ENCODE results near the gene LRP11. TPM values are rescaled to one million over a fixed set of nuclear protein-coding genes. Genes with fewer than 3 reads are reported as not detected.

LRP11 gene
- total RNA-seq, 1 experiment from 2014 or later, result 14.8 TPM

GRCh38 chr6:149856256-149856994 lies 7.7 kb downstream of the LRP11 start:
- Mint-ChIP-seq H3K27ac (peak overlapping the region in 1 of 3 experiments; percentile 84; a peak in 1 of 7 replicates), H3K4me3 (no peak overlapping the region), H3K36me3 (ENCODE audit: insufficient read depth in 1 of 3, low read depth in 3 of 3) (no peaks in the 10 kb centered on the region; a peak in 1 of 7 replicates), H3K27me3 (ENCODE audit: low read depth) (peaks cover 3% of the 10 kb centered on the region), H3K9me3 (no peaks in the 10 kb centered on the region), H3K4me1 (peaks cover 46 to 47% of the 10 kb centered on the region in 2 experiments)
- H3K27ac ChIP-seq (ENCODE audit: insufficient read length, low read depth, low read length), result no peak overlapping the region
- H4K5ac ChIP-seq (ENCODE audit: insufficient read length, low read depth, low read length), result no peak overlapping the region
- H2AK5ac ChIP-seq (ENCODE audit: insufficient read length, low read length), result no peak overlapping the region
- H3K23me2 ChIP-seq (ENCODE audit: insufficient read length, low read depth, low read length, poor library complexity, severe bottlenecking), result no peaks in the 10 kb centered on the region
- H3K4me2 ChIP-seq (ENCODE audit: insufficient read depth, insufficient read length, low read length), result no peak overlapping the region
- no peak overlapping the region for H2BK120ac ChIP-seq (ENCODE audit: low read depth, low read length, poor library complexity, severe bottlenecking)
- no peak overlapping the region for H2BK20ac ChIP-seq (ENCODE audit: low read depth, low read length, poor library complexity, severe bottlenecking)
- no peak overlapping the region for H4K91ac ChIP-seq (ENCODE audit: insufficient read length, low read depth, low read length)
- TF ChIP-seq, protein P1, sequence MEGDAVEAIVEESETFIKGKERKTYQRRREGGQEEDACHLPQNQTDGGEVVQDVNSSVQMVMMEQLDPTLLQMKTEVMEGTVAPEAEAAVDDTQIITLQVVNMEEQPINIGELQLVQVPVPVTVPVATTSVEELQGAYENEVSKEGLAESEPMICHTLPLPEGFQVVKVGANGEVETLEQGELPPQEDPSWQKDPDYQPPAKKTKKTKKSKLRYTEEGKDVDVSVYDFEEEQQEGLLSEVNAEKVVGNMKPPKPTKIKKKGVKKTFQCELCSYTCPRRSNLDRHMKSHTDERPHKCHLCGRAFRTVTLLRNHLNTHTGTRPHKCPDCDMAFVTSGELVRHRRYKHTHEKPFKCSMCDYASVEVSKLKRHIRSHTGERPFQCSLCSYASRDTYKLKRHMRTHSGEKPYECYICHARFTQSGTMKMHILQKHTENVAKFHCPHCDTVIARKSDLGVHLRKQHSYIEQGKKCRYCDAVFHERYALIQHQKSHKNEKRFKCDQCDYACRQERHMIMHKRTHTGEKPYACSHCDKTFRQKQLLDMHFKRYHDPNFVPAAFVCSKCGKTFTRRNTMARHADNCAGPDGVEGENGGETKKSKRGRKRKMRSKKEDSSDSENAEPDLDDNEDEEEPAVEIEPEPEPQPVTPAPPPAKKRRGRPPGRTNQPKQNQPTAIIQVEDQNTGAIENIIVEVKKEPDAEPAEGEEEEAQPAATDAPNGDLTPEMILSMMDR (conservative IDR thresholded peaks at IDR 0.05), result no peak
- no peak overlapping the region for H3K18ac ChIP-seq (ENCODE audit: insufficient read length, low read depth, low read length)
- no peak overlapping the region for H3K14ac ChIP-seq (ENCODE audit: insufficient read depth, low read length)
- H4K20me1 ChIP-seq (ENCODE audit: control insufficient read depth, insufficient read depth, insufficient read length), result peaks cover 3% of the 10 kb centered on the region
- H2BK5ac ChIP-seq (ENCODE audit: insufficient read length, low read length), result no peak overlapping the region
- no peaks in the 10 kb centered on the region for H3K79me1 ChIP-seq (ENCODE audit: insufficient read depth, low read depth, low read length, poor library complexity, severe bottlenecking)
- H3K23ac ChIP-seq (ENCODE audit: insufficient read length, low read depth, low read length), result no peak overlapping the region
- H2BK12ac ChIP-seq (ENCODE audit: insufficient read length, low read depth, low read length), result no peak overlapping the region
- no peak overlapping the region for H2BK15ac ChIP-seq (ENCODE audit: low read depth, low read length)
- no CpG with 5 or more reads among the region's 10 CpGs for WGBS (ENCODE audit: extremely low coverage, insufficient read length, low lambda C conversion rate)
- H3K4ac ChIP-seq (ENCODE audit: low read depth, low read length), result no peak overlapping the region
- no peak overlapping the region for H3K56ac ChIP-seq (ENCODE audit: insufficient read length, low read depth, low read length)
- no peak overlapping the region for H3T11ph ChIP-seq (ENCODE audit: low read length)
- H3K9me3 ChIP-seq (ENCODE audit: control insufficient read depth, low read depth, low read length), result no peaks in the 10 kb centered on the region
- H3K27me3 ChIP-seq (ENCODE audit: insufficient read depth, low read length), result no peaks in the 10 kb centered on the region
- no peak for DNase-seq
- no peaks in the 10 kb centered on the region; the same call in 1 of the 2 replicates for H3K4me1 ChIP-seq (ENCODE audit: insufficient read depth, low read length)
- H3K79me2 ChIP-seq (ENCODE audit: insufficient read depth, low read length), result no peaks in the 10 kb centered on the region
- H3K9ac ChIP-seq (ENCODE audit: extremely low read depth, insufficient read length, low read length), result no peak overlapping the region
- no peak overlapping the region for H4K8ac ChIP-seq (replicated peaks; ENCODE audit: insufficient read length, low read depth, low read length)
- no peak overlapping the region for H2AFZ ChIP-seq (ENCODE audit: low read length)

Data from H9 (cell line).